RWPE1 (cell line): Measurements from ENCODE around the gene CHCHD3.
A peak's percentile ranks its signal among the peaks of the same experiment; 100 is the strongest.

Source experiments
- CTCF ChIA-PET: fragments of 350-600 bp; sonication (Branson Sonifier 250); formaldehyde crosslinking; extraction: SDS; loops from one replicate; lab custom pipeline; 2021; lab: Yijun Ruan, JAX
- POLR2A ChIA-PET: fragments of 400-600 bp; formaldehyde crosslinking; extraction: SDS; loops from one replicate; lab custom pipeline; 2020; ENCODE audit warnings: antibody characterized with exemption; ENCODE audit not compliant: low non-redundant PET; lab: Yijun Ruan, JAX
- DNase-seq: peaks from one replicate; pipeline ENCODE4 v3.0.0; 2012; ENCODE audit warnings: low spot score
- H3K27ac ChIP-seq: fragments of 450-650 bp; 2 replicates; pipeline ENCODE4 v1.5.1; 2017
- CTCF ChIP-seq: fragments of 450-650 bp; conservative IDR thresholded peaks from 2 replicates; pipeline ENCODE4 v1.5.1; 2017; ENCODE audit warnings: low read depth, mild to moderate bottlenecking

Gene CHCHD3

GRCh38 chr7:132760866-132761265 lies 321.0 kb downstream of the CHCHD3 start:
- CTCF ChIA-PET = no interaction called here
- TF ChIP-seq CTCF = no peak
- no peak for DNase-seq
- POLR2A ChIA-PET = no interaction called here
- H3K27ac ChIP-seq = no peak overlapping the region

GRCh38 chr7:132760244-132760623 lies 321.7 kb downstream of the CHCHD3 start:
- POLR2A ChIA-PET = no interaction called here
- CTCF ChIA-PET = no interaction called here
- no peak for TF ChIP-seq CTCF
- H3K27ac ChIP-seq = peak overlapping the region; percentile 36; the same call in 1 of the 2 replicates
- DNase-seq = no peak

GRCh38 chr7:132759482-132760243 lies 322.2 kb downstream of the CHCHD3 start:
- ChIA-PET CTCF (no interaction called here), POLR2A (no interaction called here)
- no peak for TF ChIP-seq CTCF
- peak overlapping the region; percentile 36; the same call in 1 of the 2 replicates for H3K27ac ChIP-seq
- DNase-seq = no peak

GRCh38 chr7:132758986-132759385 lies 322.9 kb downstream of the CHCHD3 start:
- ChIA-PET CTCF (no interaction called here), POLR2A (no interaction called here)
- 0 out of 2 replicates have a peak overlapping the region, but pooled peaks have one; percentile 36 for H3K27ac ChIP-seq
- DNase-seq = no peak
- TF ChIP-seq CTCF = no peak

GRCh38 chr7:132757783-132758182 lies 324.1 kb downstream of the CHCHD3 start:
- CTCF ChIA-PET = no interaction called here
- no peak for DNase-seq
- no peak overlapping the region for H3K27ac ChIP-seq
- no peak for TF ChIP-seq CTCF
- POLR2A ChIA-PET = no interaction called here

- no peak overlapping the region for H3K27ac ChIP-seq
- ChIA-PET CTCF (no interaction called here), POLR2A (no interaction called here)
- DNase-seq = no peak
- no peak for TF ChIP-seq CTCF
These were observed 325.4 kb downstream of the CHCHD3 start for GRCh38 chr7:132756484-132756990.
